AG04449 (cell line): ENCODE measurements around the gene GRIK2.

ENCODE experiments used
- CTCF ChIA-PET: fragments of 350-600 bp; formaldehyde crosslinking; extraction: SDS; loops from one replicate; lab custom pipeline; 2021; ENCODE audit warnings: antibody characterized with exemption; lab: Yijun Ruan, JAX
- POLR2A ChIA-PET: fragments of 400-600, 350-600 bp; formaldehyde crosslinking; extraction: SDS; loops from one replicate; lab custom pipeline; 2020; ENCODE audit warnings: antibody characterized with exemption, inconsistent platforms; lab: Yijun Ruan, JAX
- DNase-seq: peaks from one replicate; pipeline ENCODE4 v3.0.0-alpha.2; 2010; ENCODE audit warnings: low read depth, low spot score
- H3K4me3 ChIP-seq: 2 replicates; pipeline ENCODE4 v1.5.1; 2011; ENCODE audit warnings: low read depth, mild to moderate bottlenecking, control low read depth, low read length
- TF ChIP-seq, protein P1 (sequence below): IDR thresholded peaks from one replicate; pipeline ENCODE4 v1.5.1; 2011; ENCODE audit warnings: mild to moderate bottlenecking, moderate library complexity, low read length, control low read depth, inconsistent platforms; ENCODE audit not compliant: insufficient read depth; ENCODE audit errors: missing control alignments

The GRIK2 gene

DNA sequence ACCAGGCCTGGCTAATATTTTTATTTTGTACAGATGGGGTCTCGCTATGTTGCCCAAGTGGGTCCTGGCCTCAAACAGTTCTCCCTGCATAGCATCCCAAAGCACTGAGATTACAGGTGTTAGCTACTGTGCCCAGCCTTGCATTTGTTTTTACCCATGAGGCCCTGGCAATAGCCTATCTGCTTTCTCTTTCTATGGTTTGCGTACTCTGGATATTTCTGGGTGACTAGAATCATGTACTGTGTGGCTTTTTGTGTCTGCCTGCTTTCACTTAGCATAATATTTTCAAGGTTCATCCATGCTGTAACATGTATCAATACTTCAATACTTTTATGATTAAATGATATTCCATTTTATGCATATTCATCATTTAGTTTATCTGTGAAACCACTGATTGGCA, 451.7 kb downstream of the GRIK2 start:
- CTCF ChIA-PET, result no interaction called here
- no peak overlapping the region for H3K4me3 ChIP-seq
- POLR2A ChIA-PET, result no interaction called here
- DNase-seq, result no peak
- TF ChIP-seq, protein P1, sequence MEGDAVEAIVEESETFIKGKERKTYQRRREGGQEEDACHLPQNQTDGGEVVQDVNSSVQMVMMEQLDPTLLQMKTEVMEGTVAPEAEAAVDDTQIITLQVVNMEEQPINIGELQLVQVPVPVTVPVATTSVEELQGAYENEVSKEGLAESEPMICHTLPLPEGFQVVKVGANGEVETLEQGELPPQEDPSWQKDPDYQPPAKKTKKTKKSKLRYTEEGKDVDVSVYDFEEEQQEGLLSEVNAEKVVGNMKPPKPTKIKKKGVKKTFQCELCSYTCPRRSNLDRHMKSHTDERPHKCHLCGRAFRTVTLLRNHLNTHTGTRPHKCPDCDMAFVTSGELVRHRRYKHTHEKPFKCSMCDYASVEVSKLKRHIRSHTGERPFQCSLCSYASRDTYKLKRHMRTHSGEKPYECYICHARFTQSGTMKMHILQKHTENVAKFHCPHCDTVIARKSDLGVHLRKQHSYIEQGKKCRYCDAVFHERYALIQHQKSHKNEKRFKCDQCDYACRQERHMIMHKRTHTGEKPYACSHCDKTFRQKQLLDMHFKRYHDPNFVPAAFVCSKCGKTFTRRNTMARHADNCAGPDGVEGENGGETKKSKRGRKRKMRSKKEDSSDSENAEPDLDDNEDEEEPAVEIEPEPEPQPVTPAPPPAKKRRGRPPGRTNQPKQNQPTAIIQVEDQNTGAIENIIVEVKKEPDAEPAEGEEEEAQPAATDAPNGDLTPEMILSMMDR, result no peak

DNA sequence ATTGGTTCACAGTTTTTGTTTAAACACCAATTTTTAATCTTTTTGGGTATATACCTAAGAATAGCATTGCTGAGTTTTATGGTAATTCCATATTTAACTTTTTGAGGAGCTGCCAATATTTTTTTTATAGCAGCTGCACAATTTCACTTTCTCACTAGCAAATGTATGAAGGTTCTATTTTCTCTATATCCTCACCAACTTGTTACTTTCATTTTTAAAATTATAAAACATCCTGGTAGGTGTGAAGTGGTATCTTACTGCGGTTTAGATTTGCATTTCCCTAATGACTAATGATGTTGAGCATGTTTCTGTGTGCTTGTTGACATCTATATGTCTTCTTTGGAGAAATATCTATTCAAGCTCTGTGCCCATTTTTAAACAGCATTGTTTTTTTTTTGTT, 452.1 kb downstream of the GRIK2 start:
- no peak overlapping the region for H3K4me3 ChIP-seq
- DNase-seq, result no peak
- CTCF ChIA-PET, result no interaction called here
- TF ChIP-seq, protein P1, result no peak
- POLR2A ChIA-PET, result no interaction called here

DNA sequence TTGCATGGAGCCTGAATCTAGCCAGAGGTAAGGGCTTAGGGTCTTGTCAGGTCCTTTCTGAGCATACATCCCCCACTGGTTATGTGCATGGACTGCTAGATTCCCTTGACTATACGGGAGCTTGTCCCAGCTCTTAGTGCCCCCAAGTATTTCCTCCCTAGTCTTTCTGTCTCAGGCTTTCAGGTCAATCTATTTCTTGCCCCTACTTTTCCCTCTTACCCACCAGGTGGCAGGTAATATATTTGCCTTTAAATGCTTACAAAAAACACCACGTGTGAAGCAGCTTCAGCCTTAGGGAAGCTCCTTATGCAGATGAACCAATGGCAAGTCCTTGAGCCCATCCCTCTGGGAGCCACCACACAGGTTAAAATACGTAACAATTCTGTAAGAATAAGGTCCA, 454.2 kb downstream of the GRIK2 start:
- no peak for DNase-seq
- TF ChIP-seq, protein P1, result no peak
- H3K4me3 ChIP-seq, result no peak overlapping the region
- CTCF ChIA-PET, result no interaction called here
- POLR2A ChIA-PET, result no interaction called here

DNA sequence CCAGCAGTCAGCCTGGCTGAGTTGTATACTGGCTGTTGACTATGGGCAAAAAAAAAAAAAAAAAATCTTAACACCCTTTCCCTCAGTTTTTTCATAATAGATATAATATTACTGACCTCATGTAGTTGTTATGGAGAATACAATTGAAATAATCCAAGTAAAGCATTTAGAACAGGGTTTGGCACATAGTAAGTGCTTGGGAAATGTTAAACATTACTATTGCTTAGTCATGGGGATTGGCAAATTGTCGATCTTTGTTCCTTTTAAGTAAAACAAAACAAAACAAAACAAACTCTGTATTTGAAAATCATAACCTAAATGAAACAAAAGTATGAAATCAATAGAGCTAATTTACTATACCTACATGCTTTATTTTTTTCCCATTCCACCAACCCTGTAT, 458.4 kb downstream of the GRIK2 start:
- no peak for DNase-seq
- CTCF ChIA-PET, result no interaction called here
- POLR2A ChIA-PET, result no interaction called here
- H3K4me3 ChIP-seq, result no peak overlapping the region
- TF ChIP-seq, protein P1, result no peak

DNA sequence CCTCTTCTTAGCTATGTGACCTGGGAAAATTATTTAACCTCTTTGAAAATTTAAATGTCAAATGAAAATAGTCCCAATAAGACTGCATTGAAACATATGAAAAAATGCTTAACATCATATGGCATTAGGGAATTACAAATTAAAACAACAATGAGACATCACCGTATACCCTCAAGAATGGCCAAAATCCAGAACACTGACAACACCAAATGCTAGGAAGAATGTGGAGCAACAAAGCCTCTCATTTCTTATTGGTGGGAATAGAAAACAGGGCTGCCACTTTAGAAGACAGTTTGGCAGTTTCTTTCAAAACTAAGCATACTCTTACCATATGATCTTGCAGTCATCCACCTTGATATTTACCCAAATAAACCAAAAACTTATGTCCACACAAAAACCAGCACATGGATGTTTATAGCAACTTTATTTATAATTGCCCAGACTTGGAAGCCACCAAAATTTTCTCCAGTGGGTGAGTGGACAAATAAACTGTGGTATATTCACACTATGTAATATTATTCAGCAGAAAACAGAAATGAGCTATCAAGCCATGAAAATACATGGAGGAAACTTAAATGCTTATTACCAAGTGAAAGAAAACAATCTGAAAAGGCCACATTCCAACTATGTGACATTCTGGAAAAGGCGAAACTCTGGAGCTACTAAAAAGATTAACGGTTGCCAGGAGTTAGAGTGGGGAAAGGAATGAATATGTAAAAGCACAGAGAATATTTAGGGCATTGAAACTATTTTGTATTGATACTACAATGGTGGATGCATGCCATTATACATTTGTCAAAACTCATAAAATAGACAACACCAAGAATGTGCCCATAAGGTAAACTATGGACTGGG, 459.9 kb downstream of the GRIK2 start:
- CTCF ChIA-PET, result no interaction called here
- no peak for DNase-seq
- H3K4me3 ChIP-seq, result no peak overlapping the region
- TF ChIP-seq, protein P1, result no peak
- POLR2A ChIA-PET, result no interaction called here

DNA sequence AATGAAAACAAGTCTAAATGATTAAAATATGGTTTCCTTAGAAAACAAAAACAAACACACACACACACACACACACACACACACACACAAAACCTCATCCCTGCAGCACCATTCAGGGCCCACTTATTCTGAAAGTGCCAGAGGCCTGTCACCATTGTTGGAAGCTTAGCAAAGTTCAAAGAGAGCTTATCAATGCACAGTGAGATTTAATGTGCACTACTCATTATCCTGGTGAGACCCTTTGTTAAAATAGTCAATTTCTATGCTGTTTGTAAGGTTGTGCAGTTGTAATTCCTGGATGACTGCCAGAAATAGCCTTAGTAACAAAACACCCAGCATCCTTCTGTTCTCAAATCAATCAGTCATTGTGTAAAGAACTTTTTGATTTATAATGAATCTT, 482.9 kb downstream of the GRIK2 start:
- TF ChIP-seq, protein P1, result no peak
- DNase-seq, result no peak

More for the DNA sequence above, 482.9 kb downstream of the GRIK2 start:
- CTCF ChIA-PET, result no interaction called here
- H3K4me3 ChIP-seq, result no peak overlapping the region
- POLR2A ChIA-PET, result no interaction called here
